NCI-H2196 (cell line): Measurements from ENCODE around the gene OBSCN.

ENCODE experiments used
- DNase-seq: peaks from one replicate; lab custom pipeline; 2025; ENCODE audit not compliant: unreplicated experiment; lab: John Stamatoyannopoulos, UW

Gene OBSCN

GRCh38 chr1:228411548-228412430 is 203.9 kb downstream of the OBSCN start:
- DNase-seq: no peak

GRCh38 chr1:228413241-228414010 is 205.6 kb downstream of the OBSCN start:
- DNase-seq: no peak

GRCh38 chr1:228414511-228415211 is 206.8 kb downstream of the OBSCN start:
- DNase-seq: no peak

- DNase-seq: no peak
Measured at GRCh38 chr1:228415221-228415620, 207.4 kb downstream of the OBSCN start.

- no peak for DNase-seq
Measured at GRCh38 chr1:228415853-228416216, 208.0 kb downstream of the OBSCN start.

GRCh38 chr1:228416217-228416933 is 208.5 kb downstream of the OBSCN start, which contains the start of gene TRIM17:
Gene TRIM17 (minus strand): TSS chr1:228416861. CDS start chr1:228415072, 1,789 bp downstream.
- DNase-seq: no peak

GRCh38 chr1:228417061-228417460 is 209.2 kb downstream of the OBSCN start:
- no peak for DNase-seq

- DNase-seq: no peak
Measured at GRCh38 chr1:228417483-228418203, 209.8 kb downstream of the OBSCN start.

GRCh38 chr1:228420968-228421826 is 213.4 kb downstream of the OBSCN start:
- no peak for DNase-seq

- DNase-seq: no peak
Measured at GRCh38 chr1:228423404-228424053, 215.7 kb downstream of the OBSCN start.

- no peak for DNase-seq
Measured at GRCh38 chr1:228424685-228425660, 217.1 kb downstream of the OBSCN start.

- no peak for DNase-seq
Measured at GRCh38 chr1:228426518-228427175, 218.8 kb downstream of the OBSCN start.

- DNase-seq: no peak
Measured at GRCh38 chr1:228428412-228428811, 220.6 kb downstream of the OBSCN start.
